ENCODE data around the gene C7orf33. TPM values are rescaled to one million over a fixed set of nuclear protein-coding genes. Genes with fewer than 3 reads are reported as not detected.
A peak's percentile ranks its signal among the peaks of the same experiment; 100 is the strongest.

Gene C7orf33
- total and polyA plus RNA-seq, 5 donors from 2014 or later = not detected

- H3K27me3 ChIP-seq (ENCODE audit: control insufficient read depth, insufficient read depth, low read length) = no peaks in the 10 kb centered on the region
- no peak for ATAC-seq (ENCODE audit: low read depth in 2 of 2)
- no peak overlapping the region for H3K4me3 ChIP-seq (ENCODE audit: low read depth, low read length)
- H3K9me3 ChIP-seq (ENCODE audit: control insufficient read depth in 2 of 2, low read length in 2 of 2) = no peaks in the 10 kb centered on the region
- H3K4me1 ChIP-seq (ENCODE audit: control insufficient read depth, insufficient read depth, low read length, poor library complexity, severe bottlenecking) = no peaks in the 10 kb centered on the region
- peaks cover 0 to 5% (median 0%) of the 10 kb centered on the region in 4 donors for H3K4me1 Mint-ChIP-seq
- peak overlapping the region in 1 of 3 donors; percentile 76 for H3K27ac Mint-ChIP-seq
- no peaks in the 10 kb centered on the region for H3K36me3 Mint-ChIP-seq
- no peaks in the 10 kb centered on the region for H3K36me3 ChIP-seq (ENCODE audit: control insufficient read depth, insufficient read depth, low read length)
- H3K27me3 Mint-ChIP-seq = peaks cover 15% of the 10 kb centered on the region
- peaks cover 0 to 6% (median 1%) of the 10 kb centered on the region in 7 donors for H3K9me3 Mint-ChIP-seq
- H3K4me3 Mint-ChIP-seq = no peak overlapping the region
- no peak for DNase-seq
- no peak overlapping the region for H3K27ac ChIP-seq (ENCODE audit: insufficient read depth, low read length, poor library complexity, severe bottlenecking)
These were observed 7.8 kb downstream of the C7orf33 start for GRCh38 chr7:148598351-148598750.

GRCh38 chr7:148605350-148605749, 14.8 kb downstream of the C7orf33 start:
- H3K27ac Mint-ChIP-seq = no peak overlapping the region
- Histone ChIP-seq H3K4me1 (ENCODE audit: control insufficient read depth, insufficient read depth, low read length, poor library complexity, severe bottlenecking) (no peaks in the 10 kb centered on the region), H3K27me3 (ENCODE audit: control insufficient read depth, insufficient read depth, low read length) (peaks cover 5% of the 10 kb centered on the region), H3K9me3 (ENCODE audit: control insufficient read depth in 2 of 2, low read length in 2 of 2) (peaks cover 9 to 12% of the 10 kb centered on the region in 2 experiments), H3K36me3 (ENCODE audit: control insufficient read depth, insufficient read depth, low read length) (peaks cover 2% of the 10 kb centered on the region), H3K4me3 (ENCODE audit: low read depth, low read length) (no peak overlapping the region), H3K27ac (ENCODE audit: insufficient read depth, low read length, poor library complexity, severe bottlenecking) (no peak overlapping the region)
- ATAC-seq (ENCODE audit: low read depth in 2 of 2) = no peak
- H3K9me3 Mint-ChIP-seq = peaks cover 0 to 14% (median 5%) of the 10 kb centered on the region in 7 donors
- no peak overlapping the region for H3K4me3 Mint-ChIP-seq
- peaks cover 12% of the 10 kb centered on the region for H3K36me3 Mint-ChIP-seq
- peaks cover 32% of the 10 kb centered on the region for H3K27me3 Mint-ChIP-seq
- H3K4me1 Mint-ChIP-seq = peaks cover 0 to 9% (median 7%) of the 10 kb centered on the region in 4 donors
- DNase-seq = no peak

- Histone ChIP-seq H3K27ac (ENCODE audit: insufficient read depth, low read length, poor library complexity, severe bottlenecking) (no peak overlapping the region), H3K27me3 (ENCODE audit: control insufficient read depth, insufficient read depth, low read length) (peaks cover 5% of the 10 kb centered on the region), H3K4me1 (ENCODE audit: control insufficient read depth, insufficient read depth, low read length, poor library complexity, severe bottlenecking) (no peaks in the 10 kb centered on the region), H3K36me3 (ENCODE audit: control insufficient read depth, insufficient read depth, low read length) (peaks cover 2% of the 10 kb centered on the region), H3K9me3 (ENCODE audit: control insufficient read depth in 2 of 2, low read length in 2 of 2) (peaks cover 9 to 12% of the 10 kb centered on the region in 2 experiments), H3K4me3 (ENCODE audit: low read depth, low read length) (no peak overlapping the region)
- peaks cover 45% of the 10 kb centered on the region for H3K27me3 Mint-ChIP-seq
- peak overlapping the region in 1 of 4 donors; percentile 75 for H3K4me3 Mint-ChIP-seq
- peaks cover 12% of the 10 kb centered on the region for H3K36me3 Mint-ChIP-seq
- ATAC-seq (ENCODE audit: low read depth in 2 of 2) (no peak), DNase-seq (peak in 1 of 3 donors; percentile 9)
- H3K9me3 Mint-ChIP-seq = peaks cover 0 to 14% (median 5%) of the 10 kb centered on the region in 7 donors
- H3K27ac Mint-ChIP-seq = no peak overlapping the region
- peaks cover 0 to 9% (median 7%) of the 10 kb centered on the region in 4 donors for H3K4me1 Mint-ChIP-seq
These were observed 16.6 kb downstream of the C7orf33 start for GRCh38 chr7:148607151-148607661.

- H3K27me3 Mint-ChIP-seq = peaks cover 49% of the 10 kb centered on the region
- H3K4me1 ChIP-seq (ENCODE audit: control insufficient read depth, insufficient read depth, low read length, poor library complexity, severe bottlenecking) = no peaks in the 10 kb centered on the region
- H3K36me3 ChIP-seq (ENCODE audit: control insufficient read depth, insufficient read depth, low read length) = peaks cover 2% of the 10 kb centered on the region
- peaks cover 8% of the 10 kb centered on the region for H3K27me3 ChIP-seq (ENCODE audit: control insufficient read depth, insufficient read depth, low read length)
- peaks cover 0 to 7% (median 6%) of the 10 kb centered on the region in 4 donors for H3K4me1 Mint-ChIP-seq
- ATAC-seq (ENCODE audit: low read depth in 2 of 2) (no peak), DNase-seq (no peak)
- H3K4me3 ChIP-seq (ENCODE audit: low read depth, low read length) = no peak overlapping the region
- no peak overlapping the region for H3K27ac ChIP-seq (ENCODE audit: insufficient read depth, low read length, poor library complexity, severe bottlenecking)
- peaks cover 0 to 12% (median 3%) of the 10 kb centered on the region in 7 donors for H3K9me3 Mint-ChIP-seq
- peaks cover 8% of the 10 kb centered on the region for H3K36me3 Mint-ChIP-seq
- H3K27ac Mint-ChIP-seq = no peak overlapping the region
- no peak overlapping the region for H3K4me3 Mint-ChIP-seq
- peaks cover 9 to 12% of the 10 kb centered on the region in 2 experiments for H3K9me3 ChIP-seq (ENCODE audit: control insufficient read depth in 2 of 2, low read length in 2 of 2)
These were observed 18.6 kb downstream of the C7orf33 start for GRCh38 chr7:148609045-148609725.

GRCh38 chr7:148611692-148612091, 21.1 kb downstream of the C7orf33 start:
- Mint-ChIP-seq H3K4me3 (no peak overlapping the region), H3K9me3 (peaks cover 0 to 3% (median 0%) of the 10 kb centered on the region in 7 donors), H3K27me3 (peaks cover 35% of the 10 kb centered on the region), H3K36me3 (no peaks in the 10 kb centered on the region), H3K27ac (no peak overlapping the region), H3K4me1 (peaks cover 0 to 7% (median 6%) of the 10 kb centered on the region in 4 donors)
- DNase-seq (no peak), ATAC-seq (ENCODE audit: low read depth in 2 of 2) (no peak)
- Histone ChIP-seq H3K9me3 (ENCODE audit: control insufficient read depth in 2 of 2, low read length in 2 of 2) (no peaks in the 10 kb centered on the region), H3K4me3 (ENCODE audit: low read depth, low read length) (no peak overlapping the region), H3K4me1 (ENCODE audit: control insufficient read depth, insufficient read depth, low read length, poor library complexity, severe bottlenecking) (no peaks in the 10 kb centered on the region), H3K27me3 (ENCODE audit: control insufficient read depth, insufficient read depth, low read length) (peaks cover 4% of the 10 kb centered on the region), H3K27ac (ENCODE audit: insufficient read depth, low read length, poor library complexity, severe bottlenecking) (no peak overlapping the region), H3K36me3 (ENCODE audit: control insufficient read depth, insufficient read depth, low read length) (no peaks in the 10 kb centered on the region)

GRCh38 chr7:148615085-148615730, 24.6 kb downstream of the C7orf33 start:
- Histone ChIP-seq H3K4me1 (ENCODE audit: control insufficient read depth, insufficient read depth, low read length, poor library complexity, severe bottlenecking) (no peaks in the 10 kb centered on the region), H3K27ac (ENCODE audit: insufficient read depth, low read length, poor library complexity, severe bottlenecking) (no peak overlapping the region), H3K36me3 (ENCODE audit: control insufficient read depth, insufficient read depth, low read length) (no peaks in the 10 kb centered on the region), H3K27me3 (ENCODE audit: control insufficient read depth, insufficient read depth, low read length) (peaks cover 4% of the 10 kb centered on the region), H3K9me3 (ENCODE audit: control insufficient read depth in 2 of 2, low read length in 2 of 2) (peaks cover 0 to 6% of the 10 kb centered on the region in 2 experiments), H3K4me3 (ENCODE audit: low read depth, low read length) (no peak overlapping the region)
- Mint-ChIP-seq H3K27me3 (peaks cover 26% of the 10 kb centered on the region), H3K4me3 (no peak overlapping the region), H3K27ac (no peak overlapping the region), H3K4me1 (peaks cover 0 to 2% (median under 1%) of the 10 kb centered on the region in 4 donors), H3K9me3 (peaks cover 0 to 8% (median 2%) of the 10 kb centered on the region in 7 donors), H3K36me3 (no peaks in the 10 kb centered on the region)
- no peak for ATAC-seq (ENCODE audit: low read depth in 2 of 2)
- DNase-seq = no peak

- peak in 1 of 3 donors; percentile 24 for DNase-seq
- H3K27me3 Mint-ChIP-seq = peaks cover 7% of the 10 kb centered on the region
- Histone ChIP-seq H3K4me3 (ENCODE audit: low read depth, low read length) (no peak overlapping the region), H3K36me3 (ENCODE audit: control insufficient read depth, insufficient read depth, low read length) (no peaks in the 10 kb centered on the region), H3K9me3 (ENCODE audit: control insufficient read depth in 2 of 2, low read length in 2 of 2) (peaks cover 0 to 6% of the 10 kb centered on the region in 2 experiments), H3K4me1 (ENCODE audit: control insufficient read depth, insufficient read depth, low read length, poor library complexity, severe bottlenecking) (no peaks in the 10 kb centered on the region), H3K27ac (ENCODE audit: insufficient read depth, low read length, poor library complexity, severe bottlenecking) (no peak overlapping the region), H3K27me3 (ENCODE audit: control insufficient read depth, insufficient read depth, low read length) (peaks cover 1% of the 10 kb centered on the region)
- no peak overlapping the region for H3K4me3 Mint-ChIP-seq
- H3K4me1 Mint-ChIP-seq = peaks cover 16 to 31% (median 19%) of the 10 kb centered on the region in 4 donors
- peaks cover 0 to 8% (median 1%) of the 10 kb centered on the region in 7 donors for H3K9me3 Mint-ChIP-seq
- peak overlapping the region in 1 of 3 donors; percentile 32 for H3K27ac Mint-ChIP-seq
- H3K36me3 Mint-ChIP-seq = no peaks in the 10 kb centered on the region
- ATAC-seq (ENCODE audit: low read depth in 2 of 2) = peak; percentile 25 to 45
These were observed 30.3 kb downstream of the C7orf33 start for GRCh38 chr7:148620749-148621359.
